ENCODE results near the gene NUDT1.

Gene NUDT1

GRCh38 chr7:2211259-2211880, 30.7 kb upstream of the NUDT1 start:
- ChIA-PET CTCF (no interaction called here), POLR2A (no interaction called here)
- TF ChIP-seq ZNF384 (IDR thresholded peaks at IDR 0.05), result no peak
- TF ChIP-seq ARNT (IDR thresholded peaks at IDR 0.05), result no peak
- no peak for TF ChIP-seq LEF1 (IDR thresholded peaks at IDR 0.05; ENCODE audit: borderline replicate concordance)
- no peak for TF ChIP-seq L3MBTL2 (conservative IDR thresholded peaks at IDR 0.05)
- TF ChIP-seq CTBP1 (IDR thresholded peaks at IDR 0.05; ENCODE audit: borderline replicate concordance), result no peak
- no peak for TF ChIP-seq SP1 (IDR thresholded peaks at IDR 0.05)
- no peak for TF ChIP-seq FOXK2 (IDR thresholded peaks at IDR 0.05)
- TF ChIP-seq HDGF (IDR thresholded peaks at IDR 0.05; ENCODE audit: borderline replicate concordance), result no peak
- TF ChIP-seq FOXM1 (IDR thresholded peaks at IDR 0.05; ENCODE audit: borderline replicate concordance), result no peak
- TF ChIP-seq TARDBP (IDR thresholded peaks at IDR 0.05), result no peak
- no peak for TF ChIP-seq BHLHE40 (IDR thresholded peaks at IDR 0.05; ENCODE audit: borderline replicate concordance)
- no peak for TF ChIP-seq SUZ12 (IDR thresholded peaks at IDR 0.05)
- TF ChIP-seq FOXA1 (IDR thresholded peaks at IDR 0.05), result no peak
- TF ChIP-seq ELF4 (IDR thresholded peaks at IDR 0.05), result no peak
- TF ChIP-seq, protein P1, sequence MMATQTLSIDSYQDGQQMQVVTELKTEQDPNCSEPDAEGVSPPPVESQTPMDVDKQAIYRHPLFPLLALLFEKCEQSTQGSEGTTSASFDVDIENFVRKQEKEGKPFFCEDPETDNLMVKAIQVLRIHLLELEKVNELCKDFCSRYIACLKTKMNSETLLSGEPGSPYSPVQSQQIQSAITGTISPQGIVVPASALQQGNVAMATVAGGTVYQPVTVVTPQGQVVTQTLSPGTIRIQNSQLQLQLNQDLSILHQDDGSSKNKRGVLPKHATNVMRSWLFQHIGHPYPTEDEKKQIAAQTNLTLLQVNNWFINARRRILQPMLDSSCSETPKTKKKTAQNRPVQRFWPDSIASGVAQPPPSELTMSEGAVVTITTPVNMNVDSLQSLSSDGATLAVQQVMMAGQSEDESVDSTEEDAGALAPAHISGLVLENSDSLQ (IDR thresholded peaks at IDR 0.05), result no peak
- TF ChIP-seq NFRKB (IDR thresholded peaks at IDR 0.05), result no peak
- DNase-seq (ENCODE audit: extremely low spot score), result no peak

DNA sequence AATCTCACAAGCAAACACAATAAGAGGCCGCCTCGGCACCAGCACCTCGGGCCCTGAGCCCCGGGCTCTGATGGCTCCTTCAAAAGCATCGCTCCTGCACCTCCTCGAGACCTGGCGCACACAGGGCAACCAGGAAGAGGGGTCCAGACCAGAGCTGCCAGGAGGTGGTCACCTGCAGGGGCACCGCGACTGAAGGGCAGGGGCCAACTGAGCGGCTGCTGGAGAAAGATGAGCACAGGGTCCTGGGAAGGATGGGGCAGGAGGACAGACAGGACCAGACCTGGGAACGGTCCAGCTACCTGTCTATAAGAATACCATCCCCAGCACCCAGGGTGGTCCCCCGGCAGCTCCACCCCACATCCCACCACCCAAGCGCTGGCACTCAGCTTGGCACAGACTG, 30.1 kb upstream of the NUDT1 start:
- CTCF ChIA-PET, result no interaction called here
- POLR2A ChIA-PET, result no interaction called here

GRCh38 chr7:2212906-2213305, 29.1 kb upstream of the NUDT1 start:
- no peak for TF ChIP-seq CTBP1 (IDR thresholded peaks at IDR 0.05; ENCODE audit: borderline replicate concordance)
- no peak for TF ChIP-seq NFRKB (IDR thresholded peaks at IDR 0.05)
- TF ChIP-seq ELF4 (IDR thresholded peaks at IDR 0.05), result no peak
- no peak for TF ChIP-seq FOXM1 (IDR thresholded peaks at IDR 0.05; ENCODE audit: borderline replicate concordance)
- TF ChIP-seq LEF1 (IDR thresholded peaks at IDR 0.05; ENCODE audit: borderline replicate concordance), result no peak
- no peak for TF ChIP-seq FOXK2 (IDR thresholded peaks at IDR 0.05)
- no peak for TF ChIP-seq L3MBTL2 (conservative IDR thresholded peaks at IDR 0.05)
- TF ChIP-seq, protein P1 (IDR thresholded peaks at IDR 0.05), result no peak
- TF ChIP-seq SP1 (IDR thresholded peaks at IDR 0.05), result no peak
- no peak for TF ChIP-seq ZNF384 (IDR thresholded peaks at IDR 0.05)
- CTCF ChIA-PET, result no interaction called here
- POLR2A ChIA-PET, result no interaction called here

More for the DNA sequence above, 30.1 kb upstream of the NUDT1 start:
- no peak for DNase-seq (ENCODE audit: extremely low spot score)
- TF ChIP-seq SP1 (IDR thresholded peaks at IDR 0.05), result no peak
- no peak for TF ChIP-seq BHLHE40 (IDR thresholded peaks at IDR 0.05; ENCODE audit: borderline replicate concordance)
- no peak for TF ChIP-seq L3MBTL2 (conservative IDR thresholded peaks at IDR 0.05)
- no peak for TF ChIP-seq FOXM1 (IDR thresholded peaks at IDR 0.05; ENCODE audit: borderline replicate concordance)
- TF ChIP-seq ARNT (IDR thresholded peaks at IDR 0.05), result no peak
- TF ChIP-seq, protein P1 (IDR thresholded peaks at IDR 0.05), result no peak
- no peak for TF ChIP-seq LEF1 (IDR thresholded peaks at IDR 0.05; ENCODE audit: borderline replicate concordance)
- TF ChIP-seq TARDBP (IDR thresholded peaks at IDR 0.05), result no peak
- no peak for TF ChIP-seq CTBP1 (IDR thresholded peaks at IDR 0.05; ENCODE audit: borderline replicate concordance)
- TF ChIP-seq FOXA1 (IDR thresholded peaks at IDR 0.05), result no peak
- no peak for TF ChIP-seq ZNF384 (IDR thresholded peaks at IDR 0.05)
- no peak for TF ChIP-seq FOXK2 (IDR thresholded peaks at IDR 0.05)
- TF ChIP-seq ELF4 (IDR thresholded peaks at IDR 0.05), result no peak
- TF ChIP-seq NFRKB (IDR thresholded peaks at IDR 0.05), result no peak

GRCh38 chr7:2213551-2214215, 28.3 kb upstream of the NUDT1 start:
- ChIA-PET POLR2A (no interaction called here), CTCF (no interaction called here)
- TF ChIP-seq SUZ12 (IDR thresholded peaks at IDR 0.05) (no peak), FOXM1 (IDR thresholded peaks at IDR 0.05; ENCODE audit: borderline replicate concordance) (no peak), LEF1 (IDR thresholded peaks at IDR 0.05; ENCODE audit: borderline replicate concordance) (no peak), BHLHE40 (IDR thresholded peaks at IDR 0.05; ENCODE audit: borderline replicate concordance) (no peak), ELF4 (IDR thresholded peaks at IDR 0.05) (no peak), ARNT (IDR thresholded peaks at IDR 0.05) (no peak), ZNF384 (IDR thresholded peaks at IDR 0.05) (no peak)
- TF ChIP-seq, protein P1 (IDR thresholded peaks at IDR 0.05), result no peak
- no peak for DNase-seq (ENCODE audit: extremely low spot score)

More at GRCh38 chr7:2212906-2213305, 29.1 kb upstream of the NUDT1 start:
- no peak for DNase-seq (ENCODE audit: extremely low spot score)

DNA sequence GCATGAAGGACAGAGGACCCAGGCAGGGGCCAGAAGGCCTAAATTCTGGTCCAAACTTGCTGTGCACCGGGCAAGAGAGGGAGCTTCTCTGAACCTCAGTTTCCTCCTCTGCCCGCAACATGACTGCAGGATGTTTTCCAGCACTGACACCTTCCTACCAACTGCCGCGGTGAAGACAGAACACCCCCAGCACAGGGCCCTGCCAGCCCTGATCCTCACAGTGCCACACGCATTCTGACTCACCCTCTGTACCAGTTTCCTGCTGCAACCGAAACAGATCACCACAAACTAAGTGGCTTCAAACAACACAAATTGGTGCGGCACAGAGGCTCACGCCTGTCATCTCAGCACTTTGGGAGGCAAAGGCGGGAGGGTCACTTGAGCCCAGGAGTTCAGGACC, 27.4 kb upstream of the NUDT1 start:
- DNase-seq (ENCODE audit: extremely low spot score), result no peak
- TF ChIP-seq FOXK2 (IDR thresholded peaks at IDR 0.05) (no peak), SUZ12 (IDR thresholded peaks at IDR 0.05) (no peak), BHLHE40 (IDR thresholded peaks at IDR 0.05; ENCODE audit: borderline replicate concordance) (no peak), ARNT (IDR thresholded peaks at IDR 0.05) (no peak), ZNF384 (IDR thresholded peaks at IDR 0.05) (no peak), LEF1 (IDR thresholded peaks at IDR 0.05; ENCODE audit: borderline replicate concordance) (no peak), FOXA1 (IDR thresholded peaks at IDR 0.05) (no peak), NFRKB (IDR thresholded peaks at IDR 0.05) (no peak), ELF4 (IDR thresholded peaks at IDR 0.05) (no peak), HDGF (IDR thresholded peaks at IDR 0.05; ENCODE audit: borderline replicate concordance) (no peak), CTBP1 (IDR thresholded peaks at IDR 0.05; ENCODE audit: borderline replicate concordance) (no peak), SP1 (IDR thresholded peaks at IDR 0.05) (no peak), L3MBTL2 (conservative IDR thresholded peaks at IDR 0.05) (no peak)
- TF ChIP-seq, protein P1 (IDR thresholded peaks at IDR 0.05), result no peak
- ChIA-PET CTCF (no interaction called here), POLR2A (no interaction called here)

Data from HEK293T (cell line).